Neuron (in vitro differentiated cells): Measurements from ENCODE around the gene ABCD3.

Experiments
- H2AFZ ChIP-seq: one replicate; pipeline ENCODE4 v1.6.1; 2013; ENCODE audit warnings: low read depth, mild to moderate bottlenecking, inconsistent platforms, low read length, moderate library complexity
- H3K27me3 ChIP-seq: one replicate; pipeline ENCODE4 v1.6.1; 2013; ENCODE audit warnings: low read length; ENCODE audit not compliant: insufficient read depth
- H3K36me3 ChIP-seq: one replicate; pipeline ENCODE4 v1.6.1; 2013; ENCODE audit warnings: low read length; ENCODE audit not compliant: insufficient read depth
- H3K4me1 ChIP-seq: one replicate; pipeline ENCODE4 v1.6.1; 2013; ENCODE audit warnings: low read length; ENCODE audit not compliant: insufficient read depth
- H3K4me3 ChIP-seq: 2 replicates; pipeline ENCODE4 v1.5.1; 2013; ENCODE audit warnings: mild to moderate bottlenecking, low read length, moderate library complexity
- H3K9me3 ChIP-seq: one replicate; pipeline ENCODE4 v1.6.1; 2013; ENCODE audit warnings: low read length

Gene ABCD3

DNA sequence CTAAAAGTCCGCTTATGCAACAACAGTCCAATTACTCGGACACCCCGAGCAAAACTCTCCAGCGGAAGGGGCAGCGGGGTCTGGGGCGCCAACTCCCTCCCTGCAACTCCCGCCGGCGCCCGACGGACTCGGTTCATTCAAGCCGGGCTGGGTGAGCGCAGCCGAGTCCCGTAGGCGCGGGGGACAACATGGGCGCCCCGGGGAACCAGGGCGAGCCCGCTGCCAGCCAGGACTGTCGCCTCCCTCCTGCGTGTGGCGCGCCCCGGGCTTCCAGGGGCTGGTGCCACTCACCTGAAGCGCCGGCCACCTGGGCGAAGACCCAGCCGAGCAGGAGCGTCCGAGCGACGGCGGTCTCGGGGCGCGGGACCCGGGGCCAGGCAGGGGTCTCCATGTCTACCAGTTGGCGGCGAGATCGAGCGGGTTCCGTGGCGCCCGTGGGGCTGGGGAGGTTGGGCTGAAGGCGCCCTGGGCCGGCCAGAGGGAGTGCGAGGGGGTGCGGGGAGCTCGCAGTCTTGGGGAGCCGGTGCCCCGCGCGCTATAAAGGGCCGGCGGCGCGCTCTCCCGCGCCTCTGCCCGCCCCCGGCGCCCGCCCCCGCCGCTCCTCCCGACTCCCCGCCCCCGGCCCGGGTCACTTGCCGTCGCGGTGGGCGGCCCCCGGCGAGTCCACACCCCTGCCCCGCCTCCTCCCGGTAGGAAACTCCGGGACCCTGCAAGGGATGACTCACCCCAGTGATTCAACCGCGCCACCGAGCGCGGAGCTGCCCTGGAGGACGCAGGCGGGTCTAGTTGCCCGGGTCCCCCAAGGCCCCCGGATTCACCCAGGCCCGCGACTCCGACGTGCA lies 123.3 kb downstream of the ABCD3 start, which contains the start of gene F3:
TSS of gene F3 (minus strand) at position 514 of the 842 bp plus-strand sequence. CDS start at position 391, 123 bp downstream.
- H3K4me3 ChIP-seq, result peak within 1 kb of the TSS; percentile 58
- H2AFZ ChIP-seq, result peak within 1 kb of the TSS; percentile 89
- no peaks in the 10 kb centered on the region for H3K9me3 ChIP-seq
- H3K36me3 ChIP-seq, result no peaks in the 10 kb centered on the region
- H3K4me1 ChIP-seq, result peaks cover 8% of the 10 kb centered on the region
- no peaks in the 10 kb centered on the region for H3K27me3 ChIP-seq

DNA sequence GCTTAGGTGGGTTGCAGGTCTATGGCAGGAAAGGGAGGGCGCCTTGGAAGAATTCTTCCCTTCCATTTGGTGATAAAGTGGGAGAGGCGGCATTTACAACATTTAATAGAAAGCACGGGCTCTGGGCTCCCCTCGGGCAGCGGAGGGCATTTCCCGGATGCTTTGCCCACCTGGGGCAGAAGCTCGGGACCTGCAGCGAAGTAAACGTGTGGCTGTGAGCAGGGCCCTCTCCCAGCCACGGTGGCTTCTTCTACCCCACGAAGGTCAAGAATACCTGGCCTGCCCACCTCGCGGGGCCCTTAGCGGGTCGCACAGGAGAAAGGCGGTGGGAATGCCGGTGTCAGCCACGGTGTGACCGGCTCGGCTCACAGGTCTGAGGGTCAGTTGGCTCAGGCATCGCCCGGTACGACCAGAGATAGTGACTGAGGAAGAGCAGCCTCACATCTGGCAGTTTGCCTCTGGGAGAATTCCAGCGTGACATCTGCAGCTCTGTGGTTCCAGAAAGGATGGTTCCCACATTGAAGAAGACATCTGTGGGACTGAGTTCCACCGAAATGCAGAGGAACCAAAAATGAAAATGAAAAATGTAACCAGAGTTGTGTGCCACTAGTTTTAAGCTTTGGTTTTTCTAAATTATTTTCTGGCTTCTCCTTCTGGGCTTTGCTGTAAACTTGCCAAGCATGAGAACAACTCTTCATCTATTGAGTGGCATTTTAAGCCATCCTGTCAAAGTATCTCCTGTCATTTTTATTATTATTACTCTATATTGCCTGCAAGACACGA lies 124.1 kb downstream of the ABCD3 start:
- H3K4me1 ChIP-seq, result peaks cover 6% of the 10 kb centered on the region
- H3K4me3 ChIP-seq, result peak overlapping the region; percentile 58
- no peaks in the 10 kb centered on the region for H3K36me3 ChIP-seq
- no peaks in the 10 kb centered on the region for H3K9me3 ChIP-seq
- peak overlapping the region; percentile 42 for H2AFZ ChIP-seq
- H3K27me3 ChIP-seq, result no peaks in the 10 kb centered on the region

GRCh38 chr1:94543001-94543400 lies 124.8 kb downstream of the ABCD3 start:
- Histone ChIP-seq H3K27me3 (no peaks in the 10 kb centered on the region), H3K9me3 (no peaks in the 10 kb centered on the region), H2AFZ (no peak overlapping the region), H3K4me1 (peaks cover 6% of the 10 kb centered on the region), H3K4me3 (no peak overlapping the region), H3K36me3 (no peaks in the 10 kb centered on the region)

DNA sequence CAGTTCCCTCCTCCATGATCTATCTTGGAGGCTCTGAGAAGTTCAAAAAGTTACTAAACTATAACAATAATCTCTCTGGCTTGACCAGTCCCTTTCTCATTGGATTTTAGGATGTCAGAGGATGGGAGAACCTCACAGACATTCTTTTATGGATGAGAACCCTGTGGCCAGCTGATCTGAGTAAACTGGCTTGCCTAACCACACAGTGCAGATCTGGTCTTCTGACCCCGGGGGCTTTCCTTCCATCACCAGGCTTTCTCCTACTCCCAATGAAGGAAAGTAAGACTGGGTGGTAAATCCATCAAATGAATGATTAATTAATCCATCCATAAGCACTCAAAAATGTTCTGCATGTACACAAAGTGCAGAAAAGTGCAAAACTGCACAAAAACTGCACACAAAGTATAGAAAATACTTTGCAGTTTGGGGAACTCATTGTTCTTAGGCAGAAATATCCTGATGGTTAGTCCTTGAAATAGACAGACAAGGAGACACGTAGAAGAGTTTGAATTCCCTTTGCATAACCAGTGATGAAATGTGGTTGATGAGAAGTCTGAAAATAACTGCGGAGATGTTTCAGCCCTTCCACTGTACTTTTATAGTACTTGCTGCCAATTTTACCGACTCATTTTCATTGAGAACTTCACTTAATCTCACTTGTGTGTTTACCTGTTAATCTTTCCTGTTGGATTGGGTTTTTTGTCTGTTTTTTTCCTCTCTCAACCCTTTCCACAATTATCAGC lies 125.9 kb downstream of the ABCD3 start:
- no peak overlapping the region for H3K4me3 ChIP-seq

GRCh38 chr1:94544706-94545490 lies 126.7 kb downstream of the ABCD3 start:
- Histone ChIP-seq H3K4me1 (peaks cover 6% of the 10 kb centered on the region), H3K9me3 (no peaks in the 10 kb centered on the region), H3K27me3 (no peaks in the 10 kb centered on the region), H3K36me3 (no peaks in the 10 kb centered on the region), H2AFZ (no peak overlapping the region), H3K4me3 (no peak overlapping the region)

More for the DNA sequence above, 125.9 kb downstream of the ABCD3 start:
- Histone ChIP-seq H3K27me3 (no peaks in the 10 kb centered on the region), H3K9me3 (no peaks in the 10 kb centered on the region), H3K36me3 (no peaks in the 10 kb centered on the region), H3K4me1 (peaks cover 6% of the 10 kb centered on the region), H2AFZ (no peak overlapping the region)

- Histone ChIP-seq H3K36me3 (no peaks in the 10 kb centered on the region), H3K4me3 (no peak overlapping the region), H2AFZ (no peak overlapping the region), H3K27me3 (no peaks in the 10 kb centered on the region), H3K9me3 (no peaks in the 10 kb centered on the region), H3K4me1 (peaks cover 23% of the 10 kb centered on the region)
Measured at GRCh38 chr1:94549706-94550105, 131.5 kb downstream of the ABCD3 start.

GRCh38 chr1:94550396-94550795 lies 132.2 kb downstream of the ABCD3 start:
- H2AFZ ChIP-seq, result peak overlapping the region; percentile 33
- H3K9me3 ChIP-seq, result no peaks in the 10 kb centered on the region
- no peak overlapping the region for H3K4me3 ChIP-seq
- H3K4me1 ChIP-seq, result peaks cover 24% of the 10 kb centered on the region
- no peaks in the 10 kb centered on the region for H3K27me3 ChIP-seq
- H3K36me3 ChIP-seq, result no peaks in the 10 kb centered on the region

- peak overlapping the region; percentile 33 for H2AFZ ChIP-seq
- no peaks in the 10 kb centered on the region for H3K27me3 ChIP-seq
- H3K4me1 ChIP-seq, result peaks cover 24% of the 10 kb centered on the region
- H3K36me3 ChIP-seq, result no peaks in the 10 kb centered on the region
- no peak overlapping the region for H3K4me3 ChIP-seq
- H3K9me3 ChIP-seq, result no peaks in the 10 kb centered on the region
Measured at GRCh38 chr1:94550800-94551241, 132.6 kb downstream of the ABCD3 start.

DNA sequence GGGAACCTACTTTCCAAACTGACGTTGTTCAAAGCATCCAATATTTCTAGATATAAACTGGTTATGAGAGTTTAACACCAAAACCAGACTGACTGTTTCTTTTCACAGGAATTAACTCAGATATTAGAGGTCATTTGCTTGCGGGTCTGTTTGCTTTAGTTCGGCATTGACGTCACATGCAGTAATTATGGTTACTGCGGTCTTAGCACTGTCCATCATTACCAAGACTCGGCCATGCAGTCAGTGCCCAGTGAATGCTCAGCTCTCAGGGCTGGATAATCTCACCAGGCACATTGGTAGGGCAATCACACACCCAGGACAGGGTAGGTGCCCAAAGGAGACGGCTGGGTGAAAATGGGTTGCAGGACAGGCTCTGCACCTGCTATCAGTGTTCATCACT lies 133.3 kb downstream of the ABCD3 start:
- H3K4me1 ChIP-seq, result peaks cover 24% of the 10 kb centered on the region
- H3K9me3 ChIP-seq, result no peaks in the 10 kb centered on the region
- H3K36me3 ChIP-seq, result no peaks in the 10 kb centered on the region
- H3K27me3 ChIP-seq, result no peaks in the 10 kb centered on the region
- H2AFZ ChIP-seq, result no peak overlapping the region
- H3K4me3 ChIP-seq, result no peak overlapping the region

DNA sequence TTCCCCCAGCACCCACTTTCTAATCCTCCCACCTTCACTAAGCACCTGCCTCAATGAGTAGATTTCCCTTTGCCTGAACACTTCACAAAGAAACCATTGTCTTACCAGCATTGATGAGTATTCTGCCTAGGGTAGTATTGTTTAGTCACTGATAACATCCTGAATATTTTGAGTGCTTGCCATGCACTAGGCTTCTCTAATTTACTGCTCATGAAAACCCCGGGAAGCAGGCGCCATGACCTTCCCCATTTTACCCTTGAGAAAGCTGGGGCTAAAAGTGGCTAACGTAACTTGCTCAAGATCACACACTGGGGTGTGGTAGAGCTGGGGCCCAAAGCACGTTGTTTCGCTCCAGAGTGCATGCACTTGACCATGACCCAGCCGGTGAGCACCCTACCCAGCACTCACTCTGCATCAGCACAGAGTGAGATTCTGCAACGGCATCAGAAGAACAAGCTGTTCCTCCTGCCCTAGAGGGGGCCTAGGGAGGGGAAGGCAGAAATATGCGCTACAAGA lies 133.9 kb downstream of the ABCD3 start:
- Histone ChIP-seq H3K27me3 (no peaks in the 10 kb centered on the region), H3K4me3 (no peak overlapping the region), H3K36me3 (no peaks in the 10 kb centered on the region)

GRCh38 chr1:94553323-94553730 lies 135.1 kb downstream of the ABCD3 start:
- peaks cover 24% of the 10 kb centered on the region for H3K4me1 ChIP-seq
- no peaks in the 10 kb centered on the region for H3K9me3 ChIP-seq
- no peak overlapping the region for H2AFZ ChIP-seq
- no peaks in the 10 kb centered on the region for H3K36me3 ChIP-seq
- no peaks in the 10 kb centered on the region for H3K27me3 ChIP-seq
- no peak overlapping the region for H3K4me3 ChIP-seq

More for the DNA sequence above, 133.9 kb downstream of the ABCD3 start:
- Histone ChIP-seq H3K9me3 (no peaks in the 10 kb centered on the region), H3K4me1 (peaks cover 24% of the 10 kb centered on the region), H2AFZ (no peak overlapping the region)

DNA sequence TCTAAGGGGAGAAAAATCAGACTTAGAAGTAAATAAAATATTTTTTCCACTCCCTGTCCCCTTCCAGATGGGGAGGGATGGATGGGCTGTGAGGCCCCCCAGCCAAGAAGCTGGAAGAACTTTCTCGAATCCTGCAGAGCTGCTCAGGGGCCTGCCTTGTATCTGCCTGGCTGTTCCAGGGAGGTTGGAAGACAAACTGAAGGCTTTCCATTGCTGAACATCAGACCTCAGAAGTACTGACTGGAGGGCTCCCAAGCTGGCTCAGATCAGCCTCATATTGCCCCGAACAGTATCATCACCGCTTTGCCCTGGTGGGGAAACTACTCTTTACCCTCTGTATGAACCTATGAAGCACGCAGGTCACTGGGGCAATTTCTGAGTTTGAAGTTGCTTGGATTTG lies 135.7 kb downstream of the ABCD3 start:
- Histone ChIP-seq H3K4me1 (peaks cover 24% of the 10 kb centered on the region), H3K4me3 (no peak overlapping the region), H3K36me3 (no peaks in the 10 kb centered on the region), H2AFZ (no peak overlapping the region), H3K27me3 (no peaks in the 10 kb centered on the region), H3K9me3 (no peaks in the 10 kb centered on the region)
